ENCODE data around the gene USB1.

- TF ChIP-seq CTCF (IDR thresholded peaks at IDR 0.05) (no peak), JUNB (IDR thresholded peaks at IDR 0.05) (no peak), ZFP36 (IDR thresholded peaks at IDR 0.05; ENCODE audit: borderline replicate concordance, partially characterized antibody) (no peak), CBX8 (IDR thresholded peaks at IDR 0.05) (no peak), EP300 (IDR thresholded peaks at IDR 0.05) (no peak), KDM5A (IDR thresholded peaks at IDR 0.05) (no peak), RFX5 (IDR thresholded peaks at IDR 0.05) (no peak), RAD21 (conservative IDR thresholded peaks at IDR 0.05 in 1 of 2, IDR thresholded peaks at IDR 0.05 in 1 of 2) (no peak), TP53 (CRISPR knock-in tag; IDR thresholded peaks at IDR 0.05) (no peak), MAFK (IDR thresholded peaks at IDR 0.05; ENCODE audit: partially characterized antibody) (no peak), REST (IDR thresholded peaks at IDR 0.05) (no peak), JUN (IDR thresholded peaks at IDR 0.05) (no peak), CHD2 (IDR thresholded peaks at IDR 0.05; ENCODE audit: low read length, partially characterized antibody) (no peak), PHF8 (IDR thresholded peaks at IDR 0.05; ENCODE audit: borderline replicate concordance, low read depth) (no peak)
Measured at GRCh38 chr16:57997176-57997527, 4.1 kb upstream of the USB1 start.
